ENCODE data around the gene OR8J1.
"Not testable (repeated sequence)": the region's sequence is repeated elsewhere in the genome, so short reads cannot be mapped to it uniquely, and the experiment has no call there.

OR8J1 gene, protein sequence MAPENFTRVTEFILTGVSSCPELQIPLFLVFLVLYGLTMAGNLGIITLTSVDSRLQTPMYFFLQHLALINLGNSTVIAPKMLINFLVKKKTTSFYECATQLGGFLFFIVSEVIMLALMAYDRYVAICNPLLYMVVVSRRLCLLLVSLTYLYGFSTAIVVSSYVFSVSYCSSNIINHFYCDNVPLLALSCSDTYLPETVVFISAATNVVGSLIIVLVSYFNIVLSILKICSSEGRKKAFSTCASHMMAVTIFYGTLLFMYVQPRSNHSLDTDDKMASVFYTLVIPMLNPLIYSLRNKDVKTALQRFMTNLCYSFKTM
- total RNA-seq = 0 reads per million in 9 experiments

DNA sequence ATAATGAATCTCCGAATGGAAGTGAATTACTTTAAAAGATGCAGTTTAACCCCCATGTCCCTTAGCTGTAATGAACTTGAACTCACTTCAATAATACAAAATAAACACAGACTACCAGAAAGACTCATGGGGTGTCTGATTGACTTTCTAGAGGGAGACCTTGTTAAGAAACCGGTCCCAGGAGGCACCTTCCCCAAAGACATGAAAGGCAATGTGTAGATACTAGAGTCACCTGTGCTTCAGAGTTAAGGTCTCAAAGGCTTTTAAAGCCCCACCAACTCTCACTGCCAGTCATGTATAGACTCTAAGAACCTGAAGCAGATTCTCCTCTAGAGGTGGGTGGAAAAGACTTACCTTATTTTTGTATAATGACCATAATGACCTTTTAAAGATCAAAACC lies at the start of gene OR8J1:
Gene OR8J1, plus strand, starts transcription at position 301 of the 400 bp plus-strand sequence. CDS start 5,956 bp downstream, outside the sequence.
- ATAC-seq (replicated peaks) (no peak), DNase-seq (no peak)
- Mint-ChIP-seq H3K27ac (no peak within 1 kb of the TSS), H3K4me3 (no peak within 1 kb of the TSS), H3K9me3 (peaks cover 0 to 3% of the 10 kb centered on the region in 2 donors), H3K36me3 (ENCODE audit: insufficient read depth) (no peaks in the 10 kb centered on the region), H3K4me1 (ENCODE audit: low read depth in 2 of 2) (no peaks in the 10 kb centered on the region), H3K27me3 (no peaks in the 10 kb centered on the region)

DNA sequence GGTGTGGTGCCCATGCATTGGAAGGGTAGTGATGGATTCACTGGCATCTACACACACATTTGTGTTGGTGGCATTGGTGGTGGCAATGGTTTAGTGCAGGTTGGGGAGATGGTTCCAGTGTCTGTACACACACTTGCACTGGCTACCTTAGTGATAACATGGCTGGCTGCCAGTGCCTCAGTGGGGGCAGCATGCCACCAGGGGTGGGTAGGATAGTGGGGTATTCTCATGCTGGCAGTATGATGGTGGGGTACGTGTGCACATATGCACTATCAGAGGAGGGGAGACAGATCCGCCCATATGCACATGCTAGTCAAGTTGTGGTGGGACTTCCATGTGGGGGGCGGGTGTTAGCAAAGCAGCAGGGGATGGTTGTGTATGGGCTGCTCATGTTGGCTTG lies 46.3 kb upstream of the OR8J1 start:
- Mint-ChIP-seq H3K27me3 (no peaks in the 10 kb centered on the region), H3K4me3 (no peak overlapping the region), H3K27ac (no peak overlapping the region), H3K4me1 (ENCODE audit: low read depth in 2 of 2) (no peaks in the 10 kb centered on the region), H3K36me3 (ENCODE audit: insufficient read depth) (no peaks in the 10 kb centered on the region), H3K9me3 (peaks cover 25 to 40% of the 10 kb centered on the region in 2 donors)
- ATAC-seq (replicated peaks) (no peak), DNase-seq (no peak)

DNA sequence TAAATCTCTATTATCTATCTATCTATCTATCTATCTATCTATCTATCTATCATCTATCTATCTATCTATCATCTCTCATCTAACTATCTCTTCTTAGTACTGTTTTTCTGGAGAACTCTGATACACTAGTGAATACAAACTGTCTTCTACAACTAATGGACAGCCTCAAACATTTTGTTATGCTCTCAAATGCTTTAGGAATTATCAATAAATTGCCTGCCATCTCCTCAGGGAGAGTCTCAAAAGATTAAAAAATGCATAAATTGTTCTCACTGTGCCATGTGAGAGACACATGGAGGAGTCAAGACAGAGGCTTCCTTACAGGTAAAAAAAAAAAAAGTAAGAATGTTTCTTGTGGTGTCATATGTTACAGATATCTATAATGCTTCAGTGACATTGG lies 39.2 kb upstream of the OR8J1 start, which contains the start of gene OR8K3:
Gene OR8K3, plus strand, starts transcription at position 301 of the 400 bp plus-strand sequence. CDS start 3,163 bp downstream, outside the sequence.
- DNase-seq (no peak), ATAC-seq (replicated peaks) (no peak)
- Mint-ChIP-seq H3K27me3 (no peaks in the 10 kb centered on the region), H3K27ac (no peak within 1 kb of the TSS), H3K4me3 (no peak within 1 kb of the TSS), H3K36me3 (ENCODE audit: insufficient read depth) (no peaks in the 10 kb centered on the region), H3K9me3 (peaks cover 0 to 11% of the 10 kb centered on the region in 2 donors), H3K4me1 (ENCODE audit: low read depth in 2 of 2) (no peaks in the 10 kb centered on the region)

DNA sequence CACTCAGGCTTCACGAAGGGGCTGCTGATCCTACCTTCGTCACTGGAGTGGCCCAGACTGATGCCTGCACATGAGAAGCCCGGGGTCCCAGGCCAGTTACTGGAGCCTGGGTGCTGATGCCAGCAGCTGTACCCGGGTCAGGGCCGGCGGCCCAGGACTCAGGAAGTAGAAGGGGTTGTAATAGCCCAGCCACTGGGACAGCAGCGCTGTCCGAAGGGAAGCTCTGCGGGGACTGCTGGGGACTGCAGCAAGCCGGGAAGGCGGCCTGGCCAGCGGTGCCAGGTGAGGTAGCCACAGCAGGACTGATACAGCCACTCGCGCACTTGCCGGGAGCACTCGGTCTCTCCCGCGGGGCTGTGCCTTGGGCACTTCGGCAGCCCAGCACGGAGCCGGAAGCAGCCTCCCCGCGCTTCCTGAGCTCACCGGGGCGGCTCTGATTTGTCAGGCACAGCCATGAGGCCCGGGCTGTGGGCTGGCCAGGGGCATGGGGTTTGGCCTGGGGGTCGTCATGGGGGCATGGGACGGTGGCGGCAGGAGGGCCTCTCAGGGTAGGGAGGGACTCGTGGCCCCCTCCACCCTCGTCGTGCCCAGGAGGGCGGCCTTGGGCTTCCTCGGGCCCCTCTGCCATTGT lies 22.1 kb upstream of the OR8J1 start:
- DNase-seq (no peak), ATAC-seq (replicated peaks) (no peak)
- Mint-ChIP-seq H3K27me3 (no peaks in the 10 kb centered on the region), H3K4me3 (no peak overlapping the region), H3K36me3 (ENCODE audit: insufficient read depth) (no peaks in the 10 kb centered on the region), H3K27ac (no peak overlapping the region), H3K4me1 (ENCODE audit: low read depth in 2 of 2) (no peaks in the 10 kb centered on the region), H3K9me3 (peaks cover 10 to 12% of the 10 kb centered on the region in 2 donors)

DNA sequence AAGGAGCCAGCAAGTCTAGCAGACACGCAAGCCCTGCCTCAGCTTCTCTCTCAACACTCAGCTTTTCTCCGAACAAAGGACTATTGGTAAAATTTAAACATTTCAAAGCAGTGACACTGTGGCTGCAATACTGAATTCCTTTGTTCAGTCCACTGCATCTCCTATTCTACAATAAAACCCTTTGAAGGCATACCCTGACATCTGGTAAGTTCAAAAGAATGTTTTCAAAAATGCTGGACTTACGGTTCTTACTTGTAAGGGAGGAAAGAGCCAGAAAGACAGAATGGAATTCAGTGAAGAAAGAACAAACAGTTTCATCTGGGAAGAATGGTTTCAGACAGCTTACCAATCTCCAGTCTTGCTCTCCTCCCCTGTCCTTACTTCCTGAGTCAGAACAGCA lies 20.9 kb upstream of the OR8J1 start:
- DNase-seq (no peak), ATAC-seq (replicated peaks) (no peak)
- peaks cover 9 to 10% of the 10 kb centered on the region in 2 donors for H3K9me3 Mint-ChIP-seq
- H3K27ac Mint-ChIP-seq = no peak overlapping the region
- H3K36me3 Mint-ChIP-seq (ENCODE audit: insufficient read depth) = no peaks in the 10 kb centered on the region
- H3K4me1 Mint-ChIP-seq (ENCODE audit: low read depth in 2 of 2) = no peaks in the 10 kb centered on the region
- no peaks in the 10 kb centered on the region for H3K27me3 Mint-ChIP-seq
- no peak overlapping the region for H3K4me3 Mint-ChIP-seq

DNA sequence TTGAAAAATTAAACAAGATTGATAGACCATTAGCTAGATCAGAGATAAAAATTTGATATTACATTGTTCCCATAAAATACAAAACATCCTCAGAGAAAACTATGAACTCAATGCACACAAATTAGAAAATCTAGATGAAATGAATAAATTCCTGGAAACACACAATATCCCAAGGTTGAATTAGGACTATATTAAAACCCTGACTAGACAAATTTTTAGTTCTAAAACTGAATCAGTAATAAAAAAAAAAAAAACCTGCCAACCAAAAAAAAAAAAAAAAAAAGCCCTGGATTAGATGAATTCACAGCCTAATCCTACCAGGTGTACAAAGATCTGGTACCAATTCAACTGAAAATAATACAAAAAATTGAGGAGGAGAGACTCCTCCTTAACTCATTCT lies 13.8 kb upstream of the OR8J1 start:
- ATAC-seq (replicated peaks) (no peak), DNase-seq (no peak)
- no peaks in the 10 kb centered on the region for H3K36me3 Mint-ChIP-seq (ENCODE audit: insufficient read depth)
- H3K9me3 Mint-ChIP-seq = peaks cover 8 to 17% of the 10 kb centered on the region in 2 donors
- no peak overlapping the region for H3K27ac Mint-ChIP-seq
- no peak overlapping the region for H3K4me3 Mint-ChIP-seq
- no peaks in the 10 kb centered on the region for H3K4me1 Mint-ChIP-seq (ENCODE audit: low read depth in 2 of 2)
- H3K27me3 Mint-ChIP-seq = no peaks in the 10 kb centered on the region

DNA sequence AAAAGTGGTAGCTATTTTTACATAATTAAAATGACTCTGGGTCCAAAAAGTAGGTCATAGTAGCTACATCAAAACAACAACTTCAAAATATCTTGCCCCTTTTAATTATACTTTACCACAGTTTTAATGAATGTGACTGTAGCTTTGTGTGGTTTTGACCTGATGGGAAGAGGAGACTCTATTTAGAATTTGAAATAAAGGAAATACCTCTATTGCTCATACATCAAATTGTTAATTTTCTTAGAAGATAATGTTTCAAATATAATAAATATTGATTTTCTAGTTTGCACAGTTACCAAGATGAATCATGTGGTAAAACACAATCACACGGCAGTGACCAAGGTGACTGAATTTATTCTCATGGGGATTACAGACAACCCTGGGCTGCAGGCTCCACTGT lies 8.4 kb upstream of the OR8J1 start, which contains the start of gene OR8K1:
Gene OR8K1, plus strand, starts transcription at position 301 of the 400 bp plus-strand sequence. Its CDS starts 0 bp downstream, at position 301.
- DNase-seq = no peak
- Mint-ChIP-seq H3K36me3 (ENCODE audit: insufficient read depth) (peaks cover 3% of the 10 kb centered on the region), H3K4me1 (ENCODE audit: low read depth in 2 of 2) (no peaks in the 10 kb centered on the region), H3K9me3 (peaks cover 10 to 17% of the 10 kb centered on the region in 2 donors), H3K27ac (no peak within 1 kb of the TSS), H3K4me3 (no peak within 1 kb of the TSS), H3K27me3 (no peaks in the 10 kb centered on the region)
- ATAC-seq (replicated peaks) = no peak

DNA sequence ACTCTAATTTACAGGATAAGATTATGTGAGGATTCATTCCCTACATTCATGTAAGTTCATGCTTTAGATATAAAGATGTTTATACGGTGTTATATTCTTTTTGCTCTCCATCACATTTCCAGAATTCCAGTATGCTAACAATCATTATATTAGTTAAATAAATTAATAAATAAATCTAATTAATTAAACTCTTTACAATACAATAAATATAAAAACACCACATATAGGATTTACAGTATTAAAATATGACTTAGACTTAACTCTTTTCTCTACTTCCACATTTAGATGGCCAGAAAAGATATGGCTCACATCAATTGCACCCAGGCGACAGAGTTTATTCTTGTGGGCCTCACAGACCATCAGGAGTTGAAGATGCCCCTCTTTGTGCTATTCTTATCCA lies 21.2 kb downstream of the OR8J1 start, which contains the start of gene OR8U1:
Gene OR8U1, plus strand, starts transcription at position 301 of the 400 bp plus-strand sequence. Its CDS starts 0 bp downstream, at position 301.
- no peaks in the 10 kb centered on the region for H3K4me1 Mint-ChIP-seq (ENCODE audit: low read depth in 2 of 2)

DNA sequence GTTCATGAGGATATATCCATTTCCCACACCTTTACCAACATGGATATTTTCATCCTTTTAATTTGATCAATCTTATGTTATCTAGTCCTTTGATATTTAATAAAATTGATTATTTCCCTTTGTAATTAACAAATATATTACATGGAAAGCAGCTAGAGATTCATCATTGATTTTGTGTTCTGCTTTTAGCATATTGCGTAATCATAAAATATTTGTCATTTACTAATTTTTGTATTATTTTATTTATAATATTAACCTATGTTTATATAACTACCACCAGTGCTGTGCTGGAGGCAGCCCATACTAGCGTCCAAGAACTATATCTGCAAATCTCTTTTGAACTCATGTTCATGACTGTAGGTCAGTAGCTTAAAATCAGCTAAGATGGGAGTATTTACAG lies 26.0 kb downstream of the OR8J1 start:
- no peaks in the 10 kb centered on the region for H3K4me1 Mint-ChIP-seq (ENCODE audit: low read depth in 2 of 2)
- no peaks in the 10 kb centered on the region for H3K36me3 Mint-ChIP-seq (ENCODE audit: insufficient read depth)
- H3K27me3 Mint-ChIP-seq = no peaks in the 10 kb centered on the region
- DNase-seq (no peak), ATAC-seq (replicated peaks) (no peak)
- H3K27ac Mint-ChIP-seq = no peak overlapping the region
- H3K9me3 Mint-ChIP-seq = peaks cover 15 to 21% of the 10 kb centered on the region in 2 donors
- H3K4me3 Mint-ChIP-seq = no peak overlapping the region

More for the DNA sequence above, 21.2 kb downstream of the OR8J1 start, which contains the start of gene OR8U1:
- no peaks in the 10 kb centered on the region for H3K36me3 Mint-ChIP-seq (ENCODE audit: insufficient read depth)
- H3K27me3 Mint-ChIP-seq = no peaks in the 10 kb centered on the region
- ATAC-seq (replicated peaks) = no peak
- H3K9me3 Mint-ChIP-seq = peaks cover 10 to 11% of the 10 kb centered on the region in 2 donors
- DNase-seq = no peak
- no peak within 1 kb of the TSS for H3K27ac Mint-ChIP-seq
- no peak within 1 kb of the TSS for H3K4me3 Mint-ChIP-seq

DNA sequence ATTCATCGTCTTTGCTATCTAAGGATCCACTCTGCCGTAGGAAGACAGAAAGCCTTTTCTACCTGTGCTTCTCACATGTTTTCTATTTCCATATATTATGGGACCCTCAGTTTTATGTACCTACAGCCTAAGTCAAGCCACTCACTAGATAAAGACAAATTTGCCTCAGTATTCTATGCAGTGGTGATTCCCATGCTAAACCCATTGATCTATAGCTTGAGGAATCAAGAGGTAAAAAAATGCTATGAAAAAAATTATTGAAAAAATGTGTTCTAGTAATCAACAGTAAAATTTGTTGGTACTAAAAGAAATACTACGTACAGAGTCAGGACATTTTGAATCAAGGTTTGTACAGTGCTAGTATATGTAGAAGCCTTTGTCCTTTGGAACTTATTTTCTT lies 40.3 kb downstream of the OR8J1 start:
- DNase-seq (no peak), ATAC-seq (replicated peaks) (no peak)
- Mint-ChIP-seq H3K9me3 (peaks cover 11 to 19% of the 10 kb centered on the region in 2 donors), H3K27me3 (no peaks in the 10 kb centered on the region), H3K4me3 (no peak overlapping the region), H3K4me1 (ENCODE audit: low read depth in 2 of 2) (no peaks in the 10 kb centered on the region), H3K36me3 (ENCODE audit: insufficient read depth) (no peaks in the 10 kb centered on the region), H3K27ac (no peak overlapping the region)

DNA sequence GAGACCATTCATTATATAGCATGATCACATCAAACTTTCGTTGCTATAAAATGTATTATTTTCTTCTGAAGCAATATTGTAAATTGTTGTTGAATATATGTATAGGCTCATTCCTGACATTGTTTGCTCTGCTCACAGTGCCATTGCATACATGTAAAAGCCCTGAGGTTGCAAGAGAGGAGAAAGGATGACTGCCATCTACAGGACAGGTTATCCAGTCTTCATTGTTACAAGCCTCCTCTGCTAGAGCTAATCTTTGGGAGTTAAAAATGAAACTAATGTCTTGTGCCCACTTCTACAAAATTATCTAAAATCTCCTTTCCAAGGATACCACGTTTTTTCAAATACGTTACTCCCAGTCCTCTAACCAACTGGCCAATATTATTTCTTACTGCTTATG lies 42.0 kb downstream of the OR8J1 start:
- no peaks in the 10 kb centered on the region for H3K36me3 Mint-ChIP-seq (ENCODE audit: insufficient read depth)
- no peak overlapping the region for H3K27ac Mint-ChIP-seq
- H3K27me3 Mint-ChIP-seq = no peaks in the 10 kb centered on the region
- no peak for ATAC-seq (replicated peaks)
- no peak for DNase-seq
- peaks cover 7 to 19% of the 10 kb centered on the region in 2 donors for H3K9me3 Mint-ChIP-seq
- H3K4me1 Mint-ChIP-seq (ENCODE audit: low read depth in 2 of 2) = no peaks in the 10 kb centered on the region
- no peak overlapping the region for H3K4me3 Mint-ChIP-seq

DNA sequence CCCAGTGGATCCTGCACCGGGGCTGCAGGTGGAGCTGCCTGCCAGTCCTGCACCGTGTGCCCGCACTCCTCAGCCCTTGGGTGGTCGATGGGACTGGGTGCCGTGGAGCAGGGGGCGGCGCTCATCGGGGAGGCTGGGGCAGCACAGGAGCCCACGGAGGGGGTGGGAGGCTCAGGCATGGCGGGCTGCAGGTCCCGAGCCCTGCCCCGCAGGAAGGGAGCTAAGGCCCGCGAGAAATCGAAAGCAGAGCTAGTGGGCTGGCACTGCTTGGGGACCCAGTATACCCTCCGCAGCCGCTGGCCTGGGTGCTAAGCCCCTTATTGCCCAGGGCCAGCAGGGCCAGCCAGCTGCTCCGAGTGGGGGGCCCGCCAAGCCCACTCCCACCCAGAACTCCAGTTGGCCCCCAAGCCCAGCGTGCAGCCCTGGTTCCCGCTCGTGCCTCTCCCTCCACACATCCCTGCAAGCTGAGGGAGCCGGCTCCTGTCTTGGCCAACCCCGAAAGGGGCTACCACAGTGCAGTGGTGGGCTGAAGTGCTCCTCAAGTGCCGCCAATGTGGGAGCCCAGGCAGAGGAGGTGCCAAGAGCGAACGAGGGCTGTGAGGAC lies 47.9 kb downstream of the OR8J1 start:
- ATAC-seq (replicated peaks); H3K27ac Mint-ChIP-seq; DNase-seq; H3K4me3 Mint-ChIP-seq; H3K36me3 Mint-ChIP-seq (ENCODE audit: insufficient read depth); H3K27me3 Mint-ChIP-seq; H3K4me1 Mint-ChIP-seq (ENCODE audit: low read depth in 2 of 2): not testable (repeated sequence)
- H3K9me3 Mint-ChIP-seq = peaks cover 9 to 16% of the 10 kb centered on the region in 2 donors

DNA sequence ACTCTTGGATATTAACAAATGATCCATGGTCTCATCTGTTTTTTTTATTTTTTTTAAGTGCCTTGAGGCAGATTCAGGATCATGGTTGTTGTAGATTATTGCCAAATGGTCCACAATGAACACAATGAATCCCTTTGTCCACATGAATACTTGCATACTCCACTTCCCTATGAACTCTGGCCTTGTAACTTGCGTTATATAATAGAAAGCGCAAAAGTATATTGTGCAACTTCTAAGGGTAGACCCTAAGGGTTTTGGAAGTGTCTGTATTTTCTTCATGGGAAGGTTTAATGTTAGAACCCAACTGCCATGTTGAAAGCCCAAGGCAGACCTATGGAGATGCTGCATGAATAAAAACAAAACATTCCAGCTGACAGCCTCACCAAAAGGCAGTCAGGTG lies 50.3 kb downstream of the OR8J1 start:
- Mint-ChIP-seq H3K27ac (no peak overlapping the region), H3K9me3 (peaks cover 9 to 31% of the 10 kb centered on the region in 2 donors), H3K4me3 (no peak overlapping the region), H3K36me3 (ENCODE audit: insufficient read depth) (no peaks in the 10 kb centered on the region), H3K4me1 (ENCODE audit: low read depth in 2 of 2) (no peaks in the 10 kb centered on the region), H3K27me3 (no peaks in the 10 kb centered on the region)
- ATAC-seq (replicated peaks) (no peak), DNase-seq (no peak)
